ENCODE measurements around the gene CEND1. TPM values are rescaled to one million over a fixed set of nuclear protein-coding genes. Genes with fewer than 3 reads are reported as not detected.

CEND1 gene
- total and polyA plus RNA-seq, 2 donors (not counting 3 experiments of a cell fraction or from before 2014, with no cell fraction given) = 0.15 to 0.40 TPM

DNA sequence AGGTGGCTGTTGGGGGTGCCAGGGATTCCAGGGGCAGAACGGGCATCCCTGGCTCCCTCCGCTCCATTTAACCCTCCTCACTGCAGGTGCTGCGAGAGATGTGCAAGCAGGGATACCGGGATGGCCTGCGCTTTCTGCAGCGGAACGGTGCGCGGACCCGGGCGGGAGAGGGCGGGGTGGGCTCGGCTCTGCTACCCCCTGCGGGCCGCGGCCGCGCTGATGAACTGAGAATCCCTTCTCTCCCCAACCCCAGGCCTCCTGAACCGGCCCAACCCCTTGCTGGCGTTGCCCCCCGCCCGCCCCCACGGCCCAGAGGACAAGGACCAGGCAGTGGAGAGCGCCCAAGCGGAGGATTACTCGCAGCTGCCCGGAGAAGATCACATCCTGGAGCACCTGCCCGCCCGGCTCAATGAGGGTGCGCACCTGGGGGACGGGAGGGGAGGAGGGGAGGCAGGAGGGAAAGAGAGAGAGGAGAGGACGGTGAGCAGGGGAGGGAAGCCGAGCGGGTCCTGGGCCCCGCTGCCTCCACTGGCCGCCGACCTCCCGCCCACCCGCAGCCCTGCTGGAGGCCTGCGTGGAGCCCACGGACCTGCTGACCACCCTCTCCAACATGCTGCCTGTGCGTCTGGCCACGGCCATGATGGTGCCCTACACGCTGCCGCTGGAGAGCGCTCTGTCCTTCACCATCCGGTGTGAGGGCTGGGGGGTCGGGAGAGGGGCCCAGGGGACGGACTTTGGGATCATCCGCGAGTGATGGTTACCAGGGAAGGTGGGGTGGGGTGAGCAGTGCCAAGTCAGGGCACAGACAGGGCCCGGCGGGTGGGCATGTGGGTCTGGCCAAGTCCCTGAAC, 33.8 kb upstream of the CEND1 start:
- TF ChIP-seq EZH2 (IDR thresholded peaks at IDR 0.05; ENCODE audit: borderline replicate concordance, low read depth, low read length, severe bottlenecking) = no peak
- TF ChIP-seq, protein P1, sequence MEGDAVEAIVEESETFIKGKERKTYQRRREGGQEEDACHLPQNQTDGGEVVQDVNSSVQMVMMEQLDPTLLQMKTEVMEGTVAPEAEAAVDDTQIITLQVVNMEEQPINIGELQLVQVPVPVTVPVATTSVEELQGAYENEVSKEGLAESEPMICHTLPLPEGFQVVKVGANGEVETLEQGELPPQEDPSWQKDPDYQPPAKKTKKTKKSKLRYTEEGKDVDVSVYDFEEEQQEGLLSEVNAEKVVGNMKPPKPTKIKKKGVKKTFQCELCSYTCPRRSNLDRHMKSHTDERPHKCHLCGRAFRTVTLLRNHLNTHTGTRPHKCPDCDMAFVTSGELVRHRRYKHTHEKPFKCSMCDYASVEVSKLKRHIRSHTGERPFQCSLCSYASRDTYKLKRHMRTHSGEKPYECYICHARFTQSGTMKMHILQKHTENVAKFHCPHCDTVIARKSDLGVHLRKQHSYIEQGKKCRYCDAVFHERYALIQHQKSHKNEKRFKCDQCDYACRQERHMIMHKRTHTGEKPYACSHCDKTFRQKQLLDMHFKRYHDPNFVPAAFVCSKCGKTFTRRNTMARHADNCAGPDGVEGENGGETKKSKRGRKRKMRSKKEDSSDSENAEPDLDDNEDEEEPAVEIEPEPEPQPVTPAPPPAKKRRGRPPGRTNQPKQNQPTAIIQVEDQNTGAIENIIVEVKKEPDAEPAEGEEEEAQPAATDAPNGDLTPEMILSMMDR (IDR thresholded peaks at IDR 0.05; ENCODE audit: extremely low read depth in 1 of 2, insufficient read depth in 1 of 2, low read depth in 1 of 2, low read length in 2 of 2) = no peak
- TF ChIP-seq, protein P2, sequence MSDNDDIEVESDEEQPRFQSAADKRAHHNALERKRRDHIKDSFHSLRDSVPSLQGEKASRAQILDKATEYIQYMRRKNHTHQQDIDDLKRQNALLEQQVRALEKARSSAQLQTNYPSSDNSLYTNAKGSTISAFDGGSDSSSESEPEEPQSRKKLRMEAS (IDR thresholded peaks at IDR 0.05; ENCODE audit: insufficient read depth, insufficient read length) = no peak
- no peak for TF ChIP-seq POLR2A (IDR thresholded peaks at IDR 0.05; ENCODE audit: low read depth, low read length)
- no peak for TF ChIP-seq GATA2 (IDR thresholded peaks at IDR 0.05; ENCODE audit: insufficient read depth, insufficient read length, low read depth, low read length)
- no peak for TF ChIP-seq FOS (IDR thresholded peaks at IDR 0.05; ENCODE audit: borderline replicate concordance, insufficient read depth, low read length)
- TF ChIP-seq POLR2AphosphoS5 (IDR thresholded peaks at IDR 0.05; ENCODE audit: insufficient read depth, low read depth, low read length) = no peak
- TF ChIP-seq JUN (IDR thresholded peaks at IDR 0.05; ENCODE audit: borderline replicate concordance, insufficient read depth, insufficient read length, low read depth) = no peak
- no peak for TF ChIP-seq MYC (IDR thresholded peaks at IDR 0.05; ENCODE audit: low read depth, low read length)
- no peaks in the 10 kb centered on the region for H3K27me3 ChIP-seq (ENCODE audit: control insufficient read depth in 2 of 2, insufficient read depth in 2 of 2, low read length in 2 of 2)
- BruUV-seq (replicated peaks) = no TSS peak
- no peak overlapping the region for H3K9ac ChIP-seq (replicated peaks; ENCODE audit: extremely low read depth, insufficient read depth, low read length)
- no peak overlapping the region for H2AFZ ChIP-seq (ENCODE audit: low read depth, low read length)
- no peak overlapping the region for H3K27ac ChIP-seq (ENCODE audit: insufficient read depth, low read depth, low read length)
- peaks cover 34% of the 10 kb centered on the region for H3K4me1 ChIP-seq (ENCODE audit: control insufficient read depth, extremely low read depth, insufficient read depth, low read length)
- ChIA-PET CTCF (no interaction called here), POLR2A (interaction anchor here (1.2 kb wide), 1 partner anchor 11 kb away, joined by 3 read pairs; no protein-coding TSS in a partner anchor)
- dilution Hi-C loops (cut with MboI; ENCODE audit: extremely low pct_ligation_motif_present, low sequenced_read_pairs) = no loop called here
- H3K4me3 ChIP-seq (replicated peaks in 1 of 3; ENCODE audit: insufficient read depth in 1 of 3, low read depth in 1 of 3, low read length in 3 of 3) = no peak overlapping the region
- H3K36me3 ChIP-seq (ENCODE audit: control insufficient read depth in 2 of 2, extremely low read depth in 1 of 2, insufficient read depth in 2 of 2, low read length in 2 of 2) = peaks cover 4 to 17% of the 10 kb centered on the region in 2 experiments
- H3K9me3 ChIP-seq (replicated peaks; ENCODE audit: control insufficient read depth, insufficient read depth, low read length) = no peaks in the 10 kb centered on the region
- peaks cover 19% of the 10 kb centered on the region for H3K79me2 ChIP-seq (ENCODE audit: control insufficient read depth, insufficient read depth, low read length)
- intact Hi-C loops (cut with micrococcal nuclease) = no loop called here
- no peaks in the 10 kb centered on the region for H4K20me1 ChIP-seq (replicated peaks; ENCODE audit: control insufficient read depth, extremely low read depth, insufficient read depth, low read length)
- FAIRE-seq (no peak), DNase-seq (ENCODE audit: low read depth, low spot score) (no peak)
- H3K9me1 ChIP-seq (replicated peaks; ENCODE audit: control insufficient read depth, extremely low read depth, insufficient read depth, low read length) = no peaks in the 10 kb centered on the region
- H3K4me2 ChIP-seq (ENCODE audit: insufficient read depth, low read length) = no peak overlapping the region
